ENCODE results near the gene NPHS2.

- TF ChIP-seq, protein P1, sequence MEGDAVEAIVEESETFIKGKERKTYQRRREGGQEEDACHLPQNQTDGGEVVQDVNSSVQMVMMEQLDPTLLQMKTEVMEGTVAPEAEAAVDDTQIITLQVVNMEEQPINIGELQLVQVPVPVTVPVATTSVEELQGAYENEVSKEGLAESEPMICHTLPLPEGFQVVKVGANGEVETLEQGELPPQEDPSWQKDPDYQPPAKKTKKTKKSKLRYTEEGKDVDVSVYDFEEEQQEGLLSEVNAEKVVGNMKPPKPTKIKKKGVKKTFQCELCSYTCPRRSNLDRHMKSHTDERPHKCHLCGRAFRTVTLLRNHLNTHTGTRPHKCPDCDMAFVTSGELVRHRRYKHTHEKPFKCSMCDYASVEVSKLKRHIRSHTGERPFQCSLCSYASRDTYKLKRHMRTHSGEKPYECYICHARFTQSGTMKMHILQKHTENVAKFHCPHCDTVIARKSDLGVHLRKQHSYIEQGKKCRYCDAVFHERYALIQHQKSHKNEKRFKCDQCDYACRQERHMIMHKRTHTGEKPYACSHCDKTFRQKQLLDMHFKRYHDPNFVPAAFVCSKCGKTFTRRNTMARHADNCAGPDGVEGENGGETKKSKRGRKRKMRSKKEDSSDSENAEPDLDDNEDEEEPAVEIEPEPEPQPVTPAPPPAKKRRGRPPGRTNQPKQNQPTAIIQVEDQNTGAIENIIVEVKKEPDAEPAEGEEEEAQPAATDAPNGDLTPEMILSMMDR (IDR thresholded peaks at IDR 0.05): no peak
- TF ChIP-seq E2F4 (CRISPR knock-in tag; IDR thresholded peaks at IDR 0.05; ENCODE audit: borderline replicate concordance, low read depth): no peak
- no peak for TF ChIP-seq USF2 (CRISPR knock-in tag; IDR thresholded peaks at IDR 0.05)
- TF ChIP-seq ZNF263 (CRISPR knock-in tag; IDR thresholded peaks at IDR 0.05; ENCODE audit: low read depth): no peak
- TF ChIP-seq SP1 (CRISPR knock-in tag; conservative IDR thresholded peaks at IDR 0.05): no peak
- TF ChIP-seq ZNF138 (CRISPR knock-in tag; conservative IDR thresholded peaks at IDR 0.05): no peak
These were observed 22.9 kb upstream of the NPHS2 start for GRCh38 chr1:179598631-179599030.
